Large intestine (tissue), 3 donors: Measurements from ENCODE around the gene NFU1. TPM values are rescaled to one million over a fixed set of nuclear protein-coding genes. Genes with fewer than 3 reads are reported as not detected.
A peak's percentile ranks its signal among the peaks of the same experiment; 100 is the strongest.

Source experiments
- DNase-seq, 2 donors: peaks; one replicate each; pipeline versions ENCODE4 v3.0.0 to v3.0.0-alpha.2; 2013
- H3K27ac ChIP-seq: one replicate; pipeline ENCODE4 v1.5.1; 2013; ENCODE audit warnings: low read length
- H3K27me3 ChIP-seq: 2 replicates; pipeline ENCODE4 v1.6.1; 2013; ENCODE audit warnings: low read length; ENCODE audit not compliant: control insufficient read depth, insufficient read depth
- H3K36me3 ChIP-seq: 2 replicates; pipeline ENCODE4 v1.6.1; 2013; ENCODE audit warnings: low read length; ENCODE audit not compliant: control insufficient read depth, insufficient read depth
- H3K4me1 ChIP-seq: one replicate; pipeline ENCODE4 v1.6.1; 2013; ENCODE audit warnings: low read length; ENCODE audit not compliant: control insufficient read depth, insufficient read depth
- H3K4me3 ChIP-seq: one replicate; pipeline ENCODE4 v1.5.1; 2013; ENCODE audit warnings: low read length
- H3K9me3 ChIP-seq: one replicate; pipeline ENCODE4 v1.6.1; 2013; ENCODE audit warnings: mild to moderate bottlenecking, low read depth, low read length, moderate library complexity; ENCODE audit not compliant: control insufficient read depth
- whole genome bisulfite sequencing: methylation state at CpG from one replicate; pipeline ENCODE4 v1.1.5; 2013; ENCODE audit warnings: low lambda C conversion rate; ENCODE audit not compliant: insufficient coverage; 5-methylcytosine and 5-hydroxymethylcytosine counted together
- polyA plus RNA-seq: library from polyadenylated mRNA; unstranded; fragments of 120-200 nt; gene quantifications from one replicate; pipeline ENCODE4 v1.2.1, GENCODE V29; 2013

NFU1 gene
- polyA plus RNA-seq, 1 donor, result 52.9 TPM

- H3K4me1 ChIP-seq, result no peaks in the 10 kb centered on the region
- no peaks in the 10 kb centered on the region for H3K9me3 ChIP-seq
- H3K27ac ChIP-seq, result no peak overlapping the region
- H3K36me3 ChIP-seq, result peaks cover 19% of the 10 kb centered on the region
- H3K4me3 ChIP-seq, result no peak overlapping the region
- no peaks in the 10 kb centered on the region for H3K27me3 ChIP-seq
- DNase-seq, result no peak
Observed at GRCh38 chr2:69393963-69394362, 43.3 kb downstream of the NFU1 start.

- Histone ChIP-seq H3K27ac (no peak overlapping the region), H3K36me3 (peaks cover 10% of the 10 kb centered on the region), H3K4me1 (peaks cover 6% of the 10 kb centered on the region), H3K9me3 (peaks cover 2% of the 10 kb centered on the region), H3K4me3 (no peak overlapping the region), H3K27me3 (no peaks in the 10 kb centered on the region)
- no peak for DNase-seq
- no CpG with 5 or more reads among the region's 3 CpGs for WGBS
Observed at GRCh38 chr2:69390471-69390870, 46.8 kb downstream of the NFU1 start.

GRCh38 chr2:69390001-69390400 lies 47.2 kb downstream of the NFU1 start:
- no peak overlapping the region for H3K4me3 ChIP-seq
- no peak for DNase-seq
- H3K27me3 ChIP-seq, result no peaks in the 10 kb centered on the region
- peaks cover 2% of the 10 kb centered on the region for H3K9me3 ChIP-seq
- H3K4me1 ChIP-seq, result peaks cover 6% of the 10 kb centered on the region
- H3K36me3 ChIP-seq, result peaks cover 10% of the 10 kb centered on the region
- no peak overlapping the region for H3K27ac ChIP-seq
- WGBS, result 100% methylated on average over 1 of the region's 3 CpGs

- no peak for DNase-seq
- no CpG with 5 or more reads among the region's 3 CpGs for whole genome bisulfite sequencing
- H3K9me3 ChIP-seq, result peaks cover 2% of the 10 kb centered on the region
- H3K36me3 ChIP-seq, result peaks cover 5% of the 10 kb centered on the region
- no peak overlapping the region for H3K27ac ChIP-seq
- H3K27me3 ChIP-seq, result no peaks in the 10 kb centered on the region
- peaks cover 6% of the 10 kb centered on the region for H3K4me1 ChIP-seq
- no peak overlapping the region for H3K4me3 ChIP-seq
Observed at GRCh38 chr2:69389271-69389670, 48.0 kb downstream of the NFU1 start.

GRCh38 chr2:69387770-69388481 lies 49.3 kb downstream of the NFU1 start:
- H3K27me3 ChIP-seq, result no peaks in the 10 kb centered on the region
- H3K4me1 ChIP-seq, result peaks cover 11% of the 10 kb centered on the region
- no CpG with 5 or more reads among the region's 14 CpGs for WGBS
- H3K36me3 ChIP-seq, result no peaks in the 10 kb centered on the region
- peak overlapping the region; percentile 98 for H3K27ac ChIP-seq
- peaks cover 2% of the 10 kb centered on the region for H3K9me3 ChIP-seq
- DNase-seq, result no peak
- peak overlapping the region; percentile 74 for H3K4me3 ChIP-seq

- Histone ChIP-seq H3K27ac (peak within 1 kb of the TSS; percentile 98), H3K27me3 (no peaks in the 10 kb centered on the region), H3K4me3 (peak within 1 kb of the TSS; percentile 83), H3K36me3 (no peaks in the 10 kb centered on the region), H3K9me3 (peaks cover 2% of the 10 kb centered on the region), H3K4me1 (peaks cover 18% of the 10 kb centered on the region)
- no CpG with 5 or more reads among the region's 97 CpGs for WGBS
- DNase-seq, result peak; percentile 96 to 99
Observed at GRCh38 chr2:69386789-69387734, 50.2 kb downstream of the NFU1 start, which contains the start of gene GFPT1. Gene GFPT1 (minus strand): TSS chr2:69387227. CDS start chr2:69387071, 156 bp downstream.

- 15% methylated on average over 2 of the region's 6 CpGs for WGBS
- DNase-seq, result peak in 1 of 2 donors; percentile 16
- Histone ChIP-seq H3K4me3 (peak overlapping the region; percentile 83), H3K27me3 (no peaks in the 10 kb centered on the region), H3K27ac (peak overlapping the region; percentile 90), H3K9me3 (peaks cover 2% of the 10 kb centered on the region), H3K36me3 (no peaks in the 10 kb centered on the region), H3K4me1 (peaks cover 21% of the 10 kb centered on the region)
Observed at GRCh38 chr2:69386360-69386759, 50.9 kb downstream of the NFU1 start.

GRCh38 chr2:69385443-69386151 lies 51.6 kb downstream of the NFU1 start:
- Histone ChIP-seq H3K9me3 (peaks cover 2% of the 10 kb centered on the region), H3K4me3 (peak overlapping the region; percentile 83), H3K4me1 (peaks cover 21% of the 10 kb centered on the region), H3K27ac (peak overlapping the region; percentile 90), H3K27me3 (no peaks in the 10 kb centered on the region), H3K36me3 (no peaks in the 10 kb centered on the region)
- 57% methylated on average over 6 of the region's 8 CpGs for WGBS
- peak in 1 of 2 donors; percentile 45 for DNase-seq

GRCh38 chr2:69384618-69385081 lies 52.6 kb downstream of the NFU1 start:
- Histone ChIP-seq H3K4me3 (no peak overlapping the region), H3K27me3 (no peaks in the 10 kb centered on the region), H3K36me3 (peaks cover 3% of the 10 kb centered on the region), H3K4me1 (peaks cover 21% of the 10 kb centered on the region), H3K27ac (peak overlapping the region; percentile 9), H3K9me3 (peaks cover 2% of the 10 kb centered on the region)
- WGBS, result 97% methylated on average over 4 of the region's 5 CpGs
- DNase-seq, result no peak
